GM10266 (cell line): ENCODE measurements around the gene SDR42E1.

ENCODE experiments used
- DNase-seq: peaks from one replicate; pipeline ENCODE4 v3.0.0; 2012; ENCODE audit errors: extremely low spot score
- TF ChIP-seq, protein P1 (sequence below): IDR thresholded peaks from 2 replicates; pipeline ENCODE4 v1.5.1; 2012; ENCODE audit warnings: mild to moderate bottlenecking, low read depth; ENCODE audit not compliant: control insufficient read depth, insufficient read depth; ENCODE audit errors: missing control alignments

The SDR42E1 gene

DNA sequence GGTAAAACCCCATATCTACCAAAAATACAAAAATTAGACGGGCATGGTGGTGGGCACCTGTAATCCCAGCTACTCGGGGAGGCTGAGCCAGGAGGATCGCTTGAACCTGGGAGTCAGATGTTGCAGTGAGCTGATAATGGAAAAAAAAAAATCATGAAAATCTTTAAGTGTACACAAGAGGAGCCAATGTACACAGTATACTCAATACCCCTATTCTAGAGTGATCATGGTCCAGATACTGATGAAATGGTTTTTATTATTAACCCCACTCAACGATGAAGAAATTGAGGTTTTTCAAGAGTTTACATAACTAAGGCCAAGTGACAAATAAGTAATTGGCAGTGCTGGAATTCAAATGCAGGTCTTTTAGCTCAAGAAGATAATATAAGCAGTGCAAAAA lies 35.3 kb upstream of the SDR42E1 start:
- TF ChIP-seq, protein P1, sequence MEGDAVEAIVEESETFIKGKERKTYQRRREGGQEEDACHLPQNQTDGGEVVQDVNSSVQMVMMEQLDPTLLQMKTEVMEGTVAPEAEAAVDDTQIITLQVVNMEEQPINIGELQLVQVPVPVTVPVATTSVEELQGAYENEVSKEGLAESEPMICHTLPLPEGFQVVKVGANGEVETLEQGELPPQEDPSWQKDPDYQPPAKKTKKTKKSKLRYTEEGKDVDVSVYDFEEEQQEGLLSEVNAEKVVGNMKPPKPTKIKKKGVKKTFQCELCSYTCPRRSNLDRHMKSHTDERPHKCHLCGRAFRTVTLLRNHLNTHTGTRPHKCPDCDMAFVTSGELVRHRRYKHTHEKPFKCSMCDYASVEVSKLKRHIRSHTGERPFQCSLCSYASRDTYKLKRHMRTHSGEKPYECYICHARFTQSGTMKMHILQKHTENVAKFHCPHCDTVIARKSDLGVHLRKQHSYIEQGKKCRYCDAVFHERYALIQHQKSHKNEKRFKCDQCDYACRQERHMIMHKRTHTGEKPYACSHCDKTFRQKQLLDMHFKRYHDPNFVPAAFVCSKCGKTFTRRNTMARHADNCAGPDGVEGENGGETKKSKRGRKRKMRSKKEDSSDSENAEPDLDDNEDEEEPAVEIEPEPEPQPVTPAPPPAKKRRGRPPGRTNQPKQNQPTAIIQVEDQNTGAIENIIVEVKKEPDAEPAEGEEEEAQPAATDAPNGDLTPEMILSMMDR, result no peak
- no peak for DNase-seq

DNA sequence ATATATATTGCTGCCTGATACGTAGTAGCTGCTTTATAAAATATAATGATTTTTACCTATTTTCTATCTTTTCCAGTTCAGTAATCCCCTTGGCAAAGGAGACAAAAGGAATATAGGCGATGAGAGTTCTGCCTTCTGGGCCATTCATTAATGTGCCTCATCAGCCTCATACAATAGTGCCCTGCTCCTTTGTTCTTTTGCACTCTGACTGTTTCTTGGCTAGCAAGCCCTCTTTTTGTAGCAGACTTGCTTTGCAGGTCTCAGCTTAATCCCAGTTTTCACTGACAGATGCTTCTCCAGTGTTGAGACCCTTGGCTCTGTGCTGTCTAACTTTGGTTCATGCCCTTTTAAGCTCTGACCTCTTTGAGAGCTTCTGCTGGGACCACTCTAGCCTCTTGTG lies 34.2 kb upstream of the SDR42E1 start:
- TF ChIP-seq, protein P1, result no peak
- DNase-seq, result no peak

DNA sequence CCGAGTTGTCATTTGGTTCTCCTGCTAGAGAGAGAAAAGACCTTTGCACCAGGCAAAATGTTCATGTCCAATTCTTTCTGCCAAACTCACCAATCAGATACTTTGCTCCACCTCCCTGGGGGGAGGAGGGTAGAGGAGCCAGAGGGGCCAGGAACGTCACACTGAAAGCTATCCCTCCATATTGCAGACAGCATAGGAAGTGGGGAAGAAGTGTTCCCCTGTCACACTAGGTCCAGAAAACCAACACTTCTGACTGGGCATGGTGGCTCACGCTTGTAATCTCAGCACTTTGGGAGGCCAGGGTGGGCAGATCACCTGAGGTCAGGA lies 33.3 kb upstream of the SDR42E1 start:
- TF ChIP-seq, protein P1, result no peak
- no peak for DNase-seq

DNA sequence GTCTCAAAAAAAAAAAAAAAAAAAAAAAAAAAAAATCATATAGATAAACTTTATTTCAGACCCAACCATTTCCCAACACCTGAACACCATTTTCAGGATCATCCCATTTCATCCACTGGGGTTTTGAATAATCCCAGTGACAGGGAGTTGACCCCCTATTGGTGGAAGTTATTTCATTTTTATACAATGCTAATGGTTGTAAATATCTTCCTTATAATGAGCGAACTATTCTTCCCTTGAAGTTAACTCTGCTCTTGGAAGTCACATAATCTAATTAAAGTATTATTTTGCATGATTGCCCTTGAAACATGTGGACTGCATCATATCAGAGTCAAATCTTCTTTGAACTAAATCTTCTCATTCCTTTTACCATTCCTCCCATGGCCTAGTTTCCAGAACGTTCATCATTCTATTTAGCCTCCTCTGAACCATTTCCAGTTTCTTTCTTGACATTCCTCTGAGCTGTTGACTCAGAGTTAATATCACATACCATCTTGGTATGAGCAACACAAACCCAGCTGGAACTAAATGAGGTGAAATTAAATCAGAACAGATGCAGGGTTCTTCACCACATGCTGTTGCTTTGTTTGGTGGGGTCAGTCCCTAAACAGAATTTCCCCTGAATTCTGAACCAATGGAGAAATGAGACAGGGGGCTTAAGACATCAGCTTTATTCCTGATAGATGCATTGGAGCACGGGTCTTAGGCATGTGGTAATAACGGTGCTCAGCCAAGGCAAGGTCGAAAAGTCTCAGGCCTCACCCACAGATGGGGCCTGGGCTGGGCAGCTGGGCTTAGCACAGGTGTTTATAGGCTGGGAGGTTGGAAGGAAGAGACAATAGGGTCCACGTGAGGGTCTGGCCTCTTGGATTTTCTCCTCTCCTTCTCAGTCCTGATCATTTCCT lies 32.7 kb upstream of the SDR42E1 start:
- TF ChIP-seq, protein P1, result no peak
- no peak for DNase-seq

DNA sequence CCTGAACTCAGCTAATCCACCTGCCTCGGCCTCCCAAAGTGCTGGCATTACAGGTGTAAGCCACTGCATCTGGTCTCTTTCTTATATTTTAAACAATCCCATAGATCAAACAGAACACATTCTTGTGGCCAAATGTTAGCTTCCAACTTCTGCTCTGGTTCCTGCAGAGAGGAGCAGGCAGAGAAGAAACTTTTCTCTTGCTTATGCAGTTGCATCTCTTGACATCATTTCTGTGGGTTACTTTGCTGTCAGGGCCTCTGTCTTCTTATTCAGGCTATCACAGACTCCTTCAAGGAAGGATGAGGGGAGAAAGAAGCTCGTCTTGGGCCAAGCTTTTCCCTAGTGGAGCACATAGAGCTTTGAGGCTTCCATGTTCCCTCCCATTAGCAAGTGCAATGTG lies 31.6 kb upstream of the SDR42E1 start:
- TF ChIP-seq, protein P1, result no peak
- DNase-seq, result no peak

DNA sequence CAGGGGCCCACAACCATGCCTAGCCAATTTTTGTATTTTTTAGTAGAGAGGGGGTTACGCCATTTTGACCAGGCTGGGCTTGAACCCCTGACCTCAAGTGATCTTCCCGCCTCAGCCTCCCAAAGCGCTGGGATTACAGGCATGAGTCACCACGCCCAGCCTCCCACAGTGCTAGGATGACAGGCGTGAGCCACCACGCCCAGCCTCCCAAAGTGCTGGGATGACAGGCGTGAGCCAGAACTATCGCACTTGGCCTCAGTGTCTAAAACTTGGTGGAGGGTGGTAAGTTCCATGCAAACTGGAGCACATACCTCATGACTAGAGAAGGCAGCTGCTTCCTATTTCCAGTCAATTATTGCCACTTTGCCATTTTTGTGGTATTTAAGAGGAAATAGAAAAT lies 30.9 kb upstream of the SDR42E1 start:
- TF ChIP-seq, protein P1, result no peak
- DNase-seq, result no peak

DNA sequence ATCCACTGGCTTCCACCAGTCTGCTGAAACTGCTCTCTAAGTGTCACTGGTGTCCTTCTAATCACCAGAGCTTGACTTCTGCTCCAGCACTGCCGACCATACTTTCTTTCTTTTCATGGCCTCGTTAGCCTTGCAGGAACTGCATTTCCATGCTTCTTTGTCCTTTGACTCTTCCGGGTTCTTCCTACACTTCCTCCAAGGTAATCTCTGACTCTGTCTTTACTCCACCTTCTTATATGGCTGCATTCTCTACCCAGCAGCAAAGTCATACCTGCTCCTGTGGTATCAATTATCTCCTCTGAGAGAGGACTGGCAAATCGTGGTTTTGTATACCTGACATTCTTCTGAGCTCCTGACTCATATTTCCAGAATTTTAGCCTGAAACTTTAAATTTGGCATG lies 30.3 kb upstream of the SDR42E1 start:
- TF ChIP-seq, protein P1, result no peak
- no peak for DNase-seq
